Measurements from ENCODE around the gene KRTAP12-2.

DNA sequence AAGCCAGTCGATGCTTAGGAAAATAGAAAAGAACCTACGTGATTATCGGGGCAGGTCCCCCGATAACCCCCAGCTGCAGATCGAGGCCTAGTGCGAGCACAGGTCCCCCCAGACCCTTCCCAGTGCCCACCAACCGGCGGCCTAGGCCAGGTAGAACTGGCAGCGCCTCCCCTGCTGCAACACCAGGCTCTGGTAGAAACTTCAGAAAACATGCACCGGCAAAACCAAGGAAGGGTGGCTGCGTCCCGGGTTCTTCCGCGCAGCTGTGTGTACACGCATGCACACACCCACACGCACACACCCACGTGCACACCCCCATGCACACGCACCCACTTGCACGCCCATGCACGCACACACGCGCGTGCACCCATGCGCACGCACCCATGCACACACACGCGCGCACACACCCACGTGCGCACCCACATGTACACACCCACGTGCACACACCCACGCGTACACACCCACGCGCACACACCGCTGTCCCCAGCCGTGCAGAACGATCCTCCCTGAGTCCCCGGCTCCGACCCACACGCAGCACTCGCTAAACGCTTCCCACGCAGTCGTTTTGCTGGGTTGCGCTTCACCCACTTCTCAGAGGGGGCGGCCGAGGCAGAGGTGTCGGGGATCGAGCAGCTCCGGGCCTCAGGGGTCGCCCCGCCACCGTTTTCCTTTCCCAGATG, 39.4 kb upstream of the KRTAP12-2 start:
- no peak for TF ChIP-seq HDAC6 (IDR thresholded peaks at IDR 0.05; ENCODE audit: unreplicated experiment)
- TF ChIP-seq, protein P1, sequence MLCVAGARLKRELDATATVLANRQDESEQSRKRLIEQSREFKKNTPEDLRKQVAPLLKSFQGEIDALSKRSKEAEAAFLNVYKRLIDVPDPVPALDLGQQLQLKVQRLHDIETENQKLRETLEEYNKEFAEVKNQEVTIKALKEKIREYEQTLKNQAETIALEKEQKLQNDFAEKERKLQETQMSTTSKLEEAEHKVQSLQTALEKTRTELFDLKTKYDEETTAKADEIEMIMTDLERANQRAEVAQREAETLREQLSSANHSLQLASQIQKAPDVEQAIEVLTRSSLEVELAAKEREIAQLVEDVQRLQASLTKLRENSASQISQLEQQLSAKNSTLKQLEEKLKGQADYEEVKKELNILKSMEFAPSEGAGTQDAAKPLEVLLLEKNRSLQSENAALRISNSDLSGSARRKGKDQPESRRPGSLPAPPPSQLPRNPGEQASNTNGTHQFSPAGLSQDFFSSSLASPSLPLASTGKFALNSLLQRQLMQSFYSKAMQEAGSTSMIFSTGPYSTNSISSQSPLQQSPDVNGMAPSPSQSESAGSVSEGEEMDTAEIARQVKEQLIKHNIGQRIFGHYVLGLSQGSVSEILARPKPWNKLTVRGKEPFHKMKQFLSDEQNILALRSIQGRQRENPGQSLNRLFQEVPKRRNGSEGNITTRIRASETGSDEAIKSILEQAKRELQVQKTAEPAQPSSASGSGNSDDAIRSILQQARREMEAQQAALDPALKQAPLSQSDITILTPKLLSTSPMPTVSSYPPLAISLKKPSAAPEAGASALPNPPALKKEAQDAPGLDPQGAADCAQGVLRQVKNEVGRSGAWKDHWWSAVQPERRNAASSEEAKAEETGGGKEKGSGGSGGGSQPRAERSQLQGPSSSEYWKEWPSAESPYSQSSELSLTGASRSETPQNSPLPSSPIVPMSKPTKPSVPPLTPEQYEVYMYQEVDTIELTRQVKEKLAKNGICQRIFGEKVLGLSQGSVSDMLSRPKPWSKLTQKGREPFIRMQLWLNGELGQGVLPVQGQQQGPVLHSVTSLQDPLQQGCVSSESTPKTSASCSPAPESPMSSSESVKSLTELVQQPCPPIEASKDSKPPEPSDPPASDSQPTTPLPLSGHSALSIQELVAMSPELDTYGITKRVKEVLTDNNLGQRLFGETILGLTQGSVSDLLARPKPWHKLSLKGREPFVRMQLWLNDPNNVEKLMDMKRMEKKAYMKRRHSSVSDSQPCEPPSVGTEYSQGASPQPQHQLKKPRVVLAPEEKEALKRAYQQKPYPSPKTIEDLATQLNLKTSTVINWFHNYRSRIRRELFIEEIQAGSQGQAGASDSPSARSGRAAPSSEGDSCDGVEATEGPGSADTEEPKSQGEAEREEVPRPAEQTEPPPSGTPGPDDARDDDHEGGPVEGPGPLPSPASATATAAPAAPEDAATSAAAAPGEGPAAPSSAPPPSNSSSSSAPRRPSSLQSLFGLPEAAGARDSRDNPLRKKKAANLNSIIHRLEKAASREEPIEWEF (IDR thresholded peaks at IDR 0.05; ENCODE audit: insufficient replicate concordance, low read depth, low read length), result no peak
